CD4-positive, alpha-beta memory T cell (primary cell): ENCODE results near the gene PEX13. TPM values are rescaled to one million over a fixed set of nuclear protein-coding genes. Genes with fewer than 3 reads are reported as not detected.
A peak's percentile ranks its signal among the peaks of the same experiment; 100 is the strongest.

Experiments
- CTCF ChIA-PET: fragments of 350-600 bp; sonication (Branson Sonifier 250); formaldehyde crosslinking; loops from one replicate; lab custom pipeline; 2021; ENCODE audit warnings: inconsistent platforms; ENCODE audit not compliant: partially characterized antibody; lab: Charles Lee
- POLR2A ChIA-PET: fragments of 350-600 bp; sonication (Branson Sonifier 250); formaldehyde crosslinking; loops from one replicate; lab custom pipeline; 2021; ENCODE audit not compliant: partially characterized antibody; lab: Charles Lee
- DNase-seq, 5 donors: peaks; one replicate each; pipeline versions ENCODE4 v3.0.0 to v3.0.0-alpha.2; 2020 to 2022; ENCODE audit warnings: mixed read lengths in 1 of 5
- H3K27ac ChIP-seq: one replicate; pipeline ENCODE4 v1.7.0; 2013; ENCODE audit warnings: low read depth, low read length
- H3K27me3 ChIP-seq: 2 replicates; pipeline ENCODE4 v1.7.0; 2013; ENCODE audit warnings: mild to moderate bottlenecking, low read length, moderate library complexity; ENCODE audit not compliant: insufficient read depth
- H3K36me3 ChIP-seq: 2 replicates; pipeline ENCODE4 v1.7.0; 2013; ENCODE audit warnings: mild to moderate bottlenecking, low read length, moderate library complexity; ENCODE audit not compliant: insufficient read depth
- H3K4me1 ChIP-seq: 2 replicates; pipeline ENCODE4 v1.7.0; 2013; ENCODE audit warnings: mild to moderate bottlenecking, low read length, moderate library complexity; ENCODE audit not compliant: insufficient read depth
- H3K4me3 ChIP-seq, 2 donors: one replicate each; pipeline ENCODE4 v1.7.0; 2013; ENCODE audit warnings: low read length in 2 of 2, mild to moderate bottlenecking in 1 of 2
- H3K9me3 ChIP-seq, 2 donors: one replicate each; pipeline ENCODE4 v1.7.0; 2013; ENCODE audit warnings: low read length in 2 of 2, control low read depth in 1 of 2; ENCODE audit not compliant: control insufficient read depth in 1 of 2
- H3K27ac Mint-ChIP-seq, 7 donors: one replicate each; pipeline ENCODE4 v1.8.0; 2020 to 2021; ENCODE audit warnings: mixed read lengths in 7 of 7, mild to moderate bottlenecking in 6 of 7, inconsistent platforms in 3 of 7, moderate library complexity in 3 of 7
- H3K27me3 Mint-ChIP-seq, 2 donors: one replicate each; pipeline ENCODE4 v1.8.0; 2020 to 2021; ENCODE audit warnings: mixed read lengths in 2 of 2
- H3K36me3 Mint-ChIP-seq, 2 donors: one replicate each; pipeline ENCODE4 v1.8.0; 2020 to 2021; ENCODE audit warnings: mixed read lengths in 2 of 2, inconsistent platforms in 1 of 2, mild to moderate bottlenecking in 1 of 2
- H3K4me1 Mint-ChIP-seq, 4 donors: one replicate each; pipeline ENCODE4 v1.8.0; 2020 to 2021; ENCODE audit warnings: mixed read lengths in 4 of 4, mild to moderate bottlenecking in 1 of 4
- H3K4me3 Mint-ChIP-seq, 8 donors: one replicate each; pipeline ENCODE4 v1.8.0; 2020 to 2021; ENCODE audit warnings: mixed read lengths in 8 of 8, mild to moderate bottlenecking in 7 of 8, moderate library complexity in 6 of 8, inconsistent platforms in 3 of 8
- H3K9me3 Mint-ChIP-seq, 8 donors: one replicate each; pipeline ENCODE4 v1.8.0; 2020 to 2021; ENCODE audit warnings: mixed read lengths in 8 of 8, mild to moderate bottlenecking in 5 of 8, inconsistent platforms in 3 of 8, moderate library complexity in 1 of 8
- intact Hi-C: fragments of 100-400 bp; cut with micrococcal nuclease; formaldehyde crosslinking; loops from one replicate; pipeline ENCODE4 v1.15.1; 2023
- polyA plus RNA-seq, 2 donors: library from polyadenylated mRNA; unstranded; fragments of 300-500 nt; fragmentation: Illumina TruSeq; gene quantifications; one replicate each; pipeline ENCODE4 v1.2.3, GENCODE V29; 2021
- total RNA-seq, 2 experiments: library from RNA; stranded (reverse); gene quantifications; one replicate each; pipeline ENCODE4 v1.2.3, GENCODE V29; 2021

Gene PEX13
- total and polyA plus RNA-seq, 4 experiments from 2014 or later, result 10.7 to 26.6 (median 21.0) TPM

- Histone ChIP-seq H3K4me1 (no peaks in the 10 kb centered on the region), H3K9me3 (no peaks in the 10 kb centered on the region), H3K27ac (no peak overlapping the region), H3K27me3 (no peaks in the 10 kb centered on the region), H3K36me3 (peaks cover 4% of the 10 kb centered on the region), H3K4me3 (no peak overlapping the region)
- POLR2A ChIA-PET, result no interaction called here
- peak overlapping the region in 4 of 7 donors; percentile 13 to 50 (median 16) for H3K27ac Mint-ChIP-seq
- H3K9me3 Mint-ChIP-seq, result no peaks in the 10 kb centered on the region
- CTCF ChIA-PET, result no interaction called here
- peaks cover 23 to 26% of the 10 kb centered on the region in 2 donors for H3K36me3 Mint-ChIP-seq
- intact Hi-C loops, result no loop called here
- peak in 2 of 5 donors; percentile 0 to 7 for DNase-seq
- H3K4me3 Mint-ChIP-seq, result no peak overlapping the region
- H3K4me1 Mint-ChIP-seq, result peaks cover 0 to 6% (median 6%) of the 10 kb centered on the region in 4 donors
- no peaks in the 10 kb centered on the region for H3K27me3 Mint-ChIP-seq
Measured at GRCh38 chr2:61055557-61055956, 38.0 kb downstream of the PEX13 start.

- no peak overlapping the region for H3K4me3 ChIP-seq
- peaks cover 0 to 6% (median 6%) of the 10 kb centered on the region in 4 donors for H3K4me1 Mint-ChIP-seq
- H3K27ac Mint-ChIP-seq, result no peak overlapping the region
- ChIA-PET CTCF (no interaction called here), POLR2A (no interaction called here)
- no peaks in the 10 kb centered on the region for H3K27me3 ChIP-seq
- H3K4me1 ChIP-seq, result no peaks in the 10 kb centered on the region
- intact Hi-C loops, result no loop called here
- H3K9me3 ChIP-seq, result no peaks in the 10 kb centered on the region
- H3K27ac ChIP-seq, result no peak overlapping the region
- no peak overlapping the region for H3K4me3 Mint-ChIP-seq
- H3K27me3 Mint-ChIP-seq, result no peaks in the 10 kb centered on the region
- H3K36me3 Mint-ChIP-seq, result peaks cover 14 to 19% of the 10 kb centered on the region in 2 donors
- H3K36me3 ChIP-seq, result peaks cover 4% of the 10 kb centered on the region
- DNase-seq, result no peak
- no peaks in the 10 kb centered on the region for H3K9me3 Mint-ChIP-seq
Measured at GRCh38 chr2:61057562-61057961, 40.0 kb downstream of the PEX13 start.

- no peak overlapping the region for H3K27ac Mint-ChIP-seq
Measured at GRCh38 chr2:61059382-61059781, 41.9 kb downstream of the PEX13 start.

GRCh38 chr2:61065714-61066709, 48.5 kb downstream of the PEX13 start, which contains the start of gene SANBR:
Gene SANBR (plus strand): TSS chr2:61065871. CDS start chr2:61070351, 4,480 bp downstream.
- Histone ChIP-seq H3K9me3 (no peaks in the 10 kb centered on the region), H3K4me1 (peaks cover 8% of the 10 kb centered on the region), H3K4me3 (peak within 1 kb of the TSS; percentile 50 to 59), H3K36me3 (no peaks in the 10 kb centered on the region), H3K27me3 (no peaks in the 10 kb centered on the region), H3K27ac (peak within 1 kb of the TSS; percentile 51)
- Mint-ChIP-seq H3K27me3 (no peaks in the 10 kb centered on the region), H3K9me3 (no peaks in the 10 kb centered on the region), H3K4me1 (peaks cover 7 to 16% (median 8%) of the 10 kb centered on the region in 4 donors), H3K27ac (peak within 1 kb of the TSS; percentile 89 to 95 (median 93)), H3K36me3 (peaks cover 0 to 5% of the 10 kb centered on the region in 2 donors), H3K4me3 (peak within 1 kb of the TSS; percentile 93 to 98 (median 97))
- ChIA-PET CTCF (no interaction called here), POLR2A (interaction anchor here (0.6 to 2.1 kb wide), 6 partner anchors 48 to 310 kb away, joined by 3 to 33 read pairs (median 4); partner anchors contain the start of genes PEX13 and PUS10)
- DNase-seq, result peak; percentile 83 to 88 (median 86)
- intact Hi-C loops, result loop anchor here (1.0 to 10.0 kb wide), 5 partner anchors 49 to 1131 kb away; partner anchors contain the start of genes B3GNT2, FAM161A and PEX13

More at GRCh38 chr2:61059382-61059781, 41.9 kb downstream of the PEX13 start:
- Histone ChIP-seq H3K9me3 (no peaks in the 10 kb centered on the region), H3K27me3 (no peaks in the 10 kb centered on the region), H3K36me3 (peaks cover 4% of the 10 kb centered on the region), H3K27ac (no peak overlapping the region), H3K4me1 (no peaks in the 10 kb centered on the region), H3K4me3 (no peak overlapping the region)
- ChIA-PET CTCF (no interaction called here), POLR2A (interaction anchor here (0.8 kb wide), 1 partner anchor 15 kb away, joined by 3 read pairs; no protein-coding TSS in a partner anchor)
- Mint-ChIP-seq H3K4me3 (no peak overlapping the region), H3K4me1 (peaks cover 0 to 6% (median 6%) of the 10 kb centered on the region in 4 donors), H3K36me3 (peaks cover 7 to 15% of the 10 kb centered on the region in 2 donors), H3K27me3 (no peaks in the 10 kb centered on the region), H3K9me3 (no peaks in the 10 kb centered on the region)
- intact Hi-C loops, result no loop called here
- no peak for DNase-seq

- no peak overlapping the region for H3K4me3 Mint-ChIP-seq
- no peaks in the 10 kb centered on the region for H3K27me3 Mint-ChIP-seq
- peaks cover 3 to 13% of the 10 kb centered on the region in 2 donors for H3K36me3 Mint-ChIP-seq
- ChIA-PET POLR2A (interaction anchor here (1.2 kb wide), 1 partner anchor 14 kb away, joined by 3 read pairs; no protein-coding TSS in a partner anchor), CTCF (no interaction called here)
- DNase-seq, result no peak
- no peaks in the 10 kb centered on the region for H3K27me3 ChIP-seq
- no peak overlapping the region for H3K27ac Mint-ChIP-seq
- no peak overlapping the region for H3K4me3 ChIP-seq
- no peaks in the 10 kb centered on the region for H3K9me3 Mint-ChIP-seq
- H3K4me1 ChIP-seq, result no peaks in the 10 kb centered on the region
- no peaks in the 10 kb centered on the region for H3K36me3 ChIP-seq
- no peaks in the 10 kb centered on the region for H3K9me3 ChIP-seq
- intact Hi-C loops, result no loop called here
- peaks cover 0 to 1% (median 0%) of the 10 kb centered on the region in 4 donors for H3K4me1 Mint-ChIP-seq
- no peak overlapping the region for H3K27ac ChIP-seq
Measured at GRCh38 chr2:61074100-61074499, 56.6 kb downstream of the PEX13 start.

- Histone ChIP-seq H3K9me3 (no peaks in the 10 kb centered on the region), H3K4me3 (no peak overlapping the region), H3K27ac (no peak overlapping the region), H3K27me3 (no peaks in the 10 kb centered on the region), H3K36me3 (no peaks in the 10 kb centered on the region), H3K4me1 (no peaks in the 10 kb centered on the region)
- ChIA-PET POLR2A (no interaction called here), CTCF (no interaction called here)
- Mint-ChIP-seq H3K27ac (no peak overlapping the region), H3K4me3 (no peak overlapping the region), H3K9me3 (no peaks in the 10 kb centered on the region), H3K36me3 (peaks cover 0 to 9% of the 10 kb centered on the region in 2 donors), H3K4me1 (no peaks in the 10 kb centered on the region), H3K27me3 (no peaks in the 10 kb centered on the region)
- intact Hi-C loops, result no loop called here
- no peak for DNase-seq
Measured at GRCh38 chr2:61085883-61086282, 68.4 kb downstream of the PEX13 start.

GRCh38 chr2:61089797-61090196, 72.3 kb downstream of the PEX13 start:
- Mint-ChIP-seq H3K9me3 (no peaks in the 10 kb centered on the region), H3K4me1 (no peaks in the 10 kb centered on the region), H3K36me3 (peaks cover 0 to 6% of the 10 kb centered on the region in 2 donors), H3K4me3 (no peak overlapping the region), H3K27ac (no peak overlapping the region), H3K27me3 (no peaks in the 10 kb centered on the region)
- Histone ChIP-seq H3K27me3 (no peaks in the 10 kb centered on the region), H3K4me3 (no peak overlapping the region), H3K9me3 (no peaks in the 10 kb centered on the region), H3K27ac (no peak overlapping the region), H3K4me1 (no peaks in the 10 kb centered on the region), H3K36me3 (no peaks in the 10 kb centered on the region)
- POLR2A ChIA-PET, result no interaction called here
- CTCF ChIA-PET, result no interaction called here
- intact Hi-C loops, result no loop called here
- no peak for DNase-seq
